ENCODE data around the gene PHYHD1. TPM values are rescaled to one million over a fixed set of nuclear protein-coding genes. Genes with fewer than 3 reads are reported as not detected.

Gene PHYHD1
- total and polyA plus RNA-seq, 2 donors, result 16.8 to 34.8 TPM

Other genes starting within 250 kb of the PHYHD1 start
- 382 TPM for gene SET, start 231.8 kb upstream of the PHYHD1 start, total RNA-seq
- gene SET, start 231.8 kb upstream of the PHYHD1 start, polyA plus RNA-seq, result 157 TPM
- 2.4 TPM for gene PKN3, start 218.5 kb upstream of the PHYHD1 start, total RNA-seq
- gene PKN3, start 218.5 kb upstream of the PHYHD1 start, polyA plus RNA-seq, result 9.5 TPM
- 6.3 TPM for gene ZDHHC12, start 196.9 kb upstream of the PHYHD1 start, total RNA-seq
- gene ZDHHC12, start 196.9 kb upstream of the PHYHD1 start, polyA plus RNA-seq, result 35.5 TPM
- 15.9 TPM for gene ZER1, start 149.1 kb upstream of the PHYHD1 start, total RNA-seq
- gene ZER1, start 149.1 kb upstream of the PHYHD1 start, polyA plus RNA-seq, result 51.8 TPM
- 8.2 TPM for gene TBC1D13, start 133.7 kb upstream of the PHYHD1 start, total RNA-seq
- 22.5 TPM for gene TBC1D13, start 133.7 kb upstream of the PHYHD1 start, polyA plus RNA-seq
- gene ENDOG, start 102.5 kb upstream of the PHYHD1 start, total RNA-seq, result 6.4 TPM
- gene ENDOG, start 102.5 kb upstream of the PHYHD1 start, polyA plus RNA-seq, result 20.7 TPM
- 10.6 TPM for gene SPOUT1, start 91.2 kb upstream of the PHYHD1 start, total RNA-seq
- gene SPOUT1, start 91.2 kb upstream of the PHYHD1 start, polyA plus RNA-seq, result 22.4 TPM
- gene KYAT1, start 39.0 kb upstream of the PHYHD1 start, total RNA-seq, result 5.4 TPM
- 7.8 TPM for gene KYAT1, start 39.0 kb upstream of the PHYHD1 start, polyA plus RNA-seq
- 17.1 TPM for gene LRRC8A, start 38.8 kb upstream of the PHYHD1 start, total RNA-seq
- 62.3 TPM for gene LRRC8A, start 38.8 kb upstream of the PHYHD1 start, polyA plus RNA-seq
- gene DOLK, start 26.6 kb downstream of the PHYHD1 start, total RNA-seq, result 11.3 TPM
- gene DOLK, start 26.6 kb downstream of the PHYHD1 start, polyA plus RNA-seq, result 16.4 TPM
- gene NUP188, start 26.7 kb downstream of the PHYHD1 start, total RNA-seq, result 43.1 TPM
- gene NUP188, start 26.7 kb downstream of the PHYHD1 start, polyA plus RNA-seq, result 20.3 TPM
- gene SH3GLB2, start 107.3 kb downstream of the PHYHD1 start, total RNA-seq, result 49.6 TPM
- gene SH3GLB2, start 107.3 kb downstream of the PHYHD1 start, polyA plus RNA-seq, result 119 TPM
- 16.4 TPM for gene MIGA2, start 115.6 kb downstream of the PHYHD1 start, total RNA-seq
- 34.5 TPM for gene MIGA2, start 115.6 kb downstream of the PHYHD1 start, polyA plus RNA-seq
- 9.0 TPM for gene DOLPP1, start 160.1 kb downstream of the PHYHD1 start, total RNA-seq
- gene DOLPP1, start 160.1 kb downstream of the PHYHD1 start, polyA plus RNA-seq, result 10.5 TPM
- gene CRAT, start 189.8 kb downstream of the PHYHD1 start, total RNA-seq, result 15.0 TPM
- gene CRAT, start 189.8 kb downstream of the PHYHD1 start, polyA plus RNA-seq, result 70.7 TPM
- 48.5 TPM for gene PTPA, start 190.4 kb downstream of the PHYHD1 start, total RNA-seq
- gene PTPA, start 190.4 kb downstream of the PHYHD1 start, polyA plus RNA-seq, result 125 TPM

All from urinary bladder (tissue), 2 donors.